Measurements from ENCODE around the gene ASCC2. TPM values are rescaled to one million over a fixed set of nuclear protein-coding genes. Genes with fewer than 3 reads are reported as not detected.

The ASCC2 gene
- total RNA-seq, 2 donors from 2014 or later = 44.2 to 45.5 TPM

DNA sequence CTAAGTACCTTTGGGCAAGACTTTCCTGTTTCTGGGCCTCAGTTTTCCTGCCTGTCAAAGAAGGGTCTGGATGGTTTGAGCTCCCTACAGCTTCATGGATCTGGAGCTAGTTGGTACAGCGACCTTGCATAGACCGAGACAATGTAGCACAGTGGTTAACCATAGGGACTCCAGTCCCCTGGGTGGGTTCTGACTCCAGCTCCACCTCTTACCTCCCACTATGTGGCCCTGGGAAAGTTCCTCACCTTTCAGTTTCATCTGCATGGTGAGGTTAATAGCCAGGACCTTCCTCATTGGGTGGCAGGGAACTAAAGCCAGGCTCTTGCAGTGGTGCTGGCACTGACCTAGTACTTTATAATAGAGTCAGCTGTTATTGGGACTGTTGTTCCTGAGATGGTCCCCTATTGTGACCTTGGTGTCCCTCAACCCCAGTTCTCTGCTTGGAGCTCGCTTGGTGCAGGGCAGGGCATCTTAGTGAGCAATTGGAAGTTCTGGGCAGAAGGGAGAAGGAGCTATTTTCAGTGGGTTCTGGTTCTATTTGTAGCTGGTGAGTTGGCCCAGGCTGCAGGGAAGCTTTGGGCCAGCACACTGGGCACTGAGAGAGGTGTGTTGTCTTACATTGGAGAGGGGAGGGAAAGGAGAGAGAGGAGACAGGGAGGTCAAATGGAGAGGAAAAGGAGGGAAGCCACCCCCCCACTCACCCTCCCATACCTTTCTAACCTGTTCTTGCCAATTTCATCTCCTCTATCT, 34.2 kb upstream of the ASCC2 start:
- no peaks in the 10 kb centered on the region for H3K9me3 Mint-ChIP-seq
- TF ChIP-seq, protein P1, sequence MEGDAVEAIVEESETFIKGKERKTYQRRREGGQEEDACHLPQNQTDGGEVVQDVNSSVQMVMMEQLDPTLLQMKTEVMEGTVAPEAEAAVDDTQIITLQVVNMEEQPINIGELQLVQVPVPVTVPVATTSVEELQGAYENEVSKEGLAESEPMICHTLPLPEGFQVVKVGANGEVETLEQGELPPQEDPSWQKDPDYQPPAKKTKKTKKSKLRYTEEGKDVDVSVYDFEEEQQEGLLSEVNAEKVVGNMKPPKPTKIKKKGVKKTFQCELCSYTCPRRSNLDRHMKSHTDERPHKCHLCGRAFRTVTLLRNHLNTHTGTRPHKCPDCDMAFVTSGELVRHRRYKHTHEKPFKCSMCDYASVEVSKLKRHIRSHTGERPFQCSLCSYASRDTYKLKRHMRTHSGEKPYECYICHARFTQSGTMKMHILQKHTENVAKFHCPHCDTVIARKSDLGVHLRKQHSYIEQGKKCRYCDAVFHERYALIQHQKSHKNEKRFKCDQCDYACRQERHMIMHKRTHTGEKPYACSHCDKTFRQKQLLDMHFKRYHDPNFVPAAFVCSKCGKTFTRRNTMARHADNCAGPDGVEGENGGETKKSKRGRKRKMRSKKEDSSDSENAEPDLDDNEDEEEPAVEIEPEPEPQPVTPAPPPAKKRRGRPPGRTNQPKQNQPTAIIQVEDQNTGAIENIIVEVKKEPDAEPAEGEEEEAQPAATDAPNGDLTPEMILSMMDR (conservative IDR thresholded peaks at IDR 0.05) = no peak
- Histone ChIP-seq H3K27ac (ENCODE audit: low read depth, low read length) (peak overlapping the region; percentile 64), H3K9ac (ENCODE audit: extremely low read depth, low read length, poor library complexity, severe bottlenecking) (no peak overlapping the region), H3K36me3 (ENCODE audit: control insufficient read depth, insufficient read depth, low read length) (no peaks in the 10 kb centered on the region), H3K4me1 (ENCODE audit: control insufficient read depth, insufficient read depth, low read length) (no peaks in the 10 kb centered on the region), H3K9me3 (ENCODE audit: control insufficient read depth, low read length) (no peaks in the 10 kb centered on the region), H3K27me3 (ENCODE audit: control insufficient read depth, insufficient read depth, low read length, poor library complexity, severe bottlenecking) (no peaks in the 10 kb centered on the region), H3K4me3 (ENCODE audit: low read length) (peak overlapping the region; percentile 43)
- 76 to 83% methylated on average over 2 to 3 of the region's 3 CpGs for WGBS, 2 experiments (ENCODE audit: insufficient coverage in 1 of 2, insufficient read length in 1 of 2)
- no peak overlapping the region for H3K27ac Mint-ChIP-seq
- peaks cover 15% of the 10 kb centered on the region for H3K4me1 Mint-ChIP-seq
- H3K27me3 Mint-ChIP-seq (ENCODE audit: insufficient read depth) = peaks cover 3% of the 10 kb centered on the region
- DNase-seq = peak; percentile 75
- H3K4me3 Mint-ChIP-seq = no peak overlapping the region
- no peaks in the 10 kb centered on the region for H3K36me3 Mint-ChIP-seq (ENCODE audit: low read depth)

- H3K27me3 ChIP-seq (ENCODE audit: control insufficient read depth, insufficient read depth, low read length, poor library complexity, severe bottlenecking) = no peaks in the 10 kb centered on the region
- no peaks in the 10 kb centered on the region for H3K4me1 ChIP-seq (ENCODE audit: control insufficient read depth, insufficient read depth, low read length)
- H3K9me3 ChIP-seq (ENCODE audit: control insufficient read depth, low read length) = no peaks in the 10 kb centered on the region
- H3K36me3 ChIP-seq (ENCODE audit: control insufficient read depth, insufficient read depth, low read length) = no peaks in the 10 kb centered on the region
- H3K27me3 Mint-ChIP-seq (ENCODE audit: insufficient read depth) = peaks cover 3% of the 10 kb centered on the region
- no peaks in the 10 kb centered on the region for H3K36me3 Mint-ChIP-seq (ENCODE audit: low read depth)
- peak; percentile 63 for DNase-seq
- no peak overlapping the region for H3K9ac ChIP-seq (ENCODE audit: extremely low read depth, low read length, poor library complexity, severe bottlenecking)
- no peaks in the 10 kb centered on the region for H3K9me3 Mint-ChIP-seq
- peaks cover 15% of the 10 kb centered on the region for H3K4me1 Mint-ChIP-seq
- peak overlapping the region; percentile 64 for H3K27ac ChIP-seq (ENCODE audit: low read depth, low read length)
- H3K4me3 Mint-ChIP-seq = no peak overlapping the region
- TF ChIP-seq, protein P1 (conservative IDR thresholded peaks at IDR 0.05) = no peak
- H3K27ac Mint-ChIP-seq = peak overlapping the region; percentile 73
- H3K4me3 ChIP-seq (ENCODE audit: low read length) = peak overlapping the region; percentile 43
- 43% methylated on average over 5 of the region's 5 CpGs; no CpG with 5 or more reads in 1 of the 2 experiments for WGBS, 2 experiments (ENCODE audit: insufficient coverage in 1 of 2, insufficient read length in 1 of 2)
Observed at GRCh38 chr22:29871684-29872083, 33.6 kb upstream of the ASCC2 start.

DNA sequence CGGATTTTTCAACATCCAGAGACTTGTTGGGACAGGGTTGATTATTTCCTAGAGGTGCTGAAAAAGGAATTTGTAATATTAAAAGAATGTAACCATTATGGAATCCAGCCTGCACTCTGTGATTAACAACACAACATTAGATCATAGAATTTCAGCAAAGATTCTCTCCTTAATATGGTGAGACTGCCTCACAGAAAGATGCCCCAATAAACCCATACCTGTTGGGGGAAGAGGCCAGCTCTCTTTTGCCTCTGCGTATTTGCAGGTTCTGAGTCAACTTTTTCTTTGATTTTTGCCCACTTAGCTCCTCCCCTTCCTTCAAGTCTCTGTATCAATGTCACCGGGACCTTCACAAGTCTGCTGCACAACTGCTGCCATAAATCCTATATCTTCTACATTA, 32.5 kb upstream of the ASCC2 start:
- H3K27ac ChIP-seq (ENCODE audit: low read depth, low read length) = no peak overlapping the region
- H3K27me3 ChIP-seq (ENCODE audit: control insufficient read depth, insufficient read depth, low read length, poor library complexity, severe bottlenecking) = no peaks in the 10 kb centered on the region
- no peak for DNase-seq
- H3K36me3 ChIP-seq (ENCODE audit: control insufficient read depth, insufficient read depth, low read length) = no peaks in the 10 kb centered on the region
- Mint-ChIP-seq H3K27ac (no peak overlapping the region), H3K27me3 (ENCODE audit: insufficient read depth) (peaks cover 3% of the 10 kb centered on the region), H3K36me3 (ENCODE audit: low read depth) (no peaks in the 10 kb centered on the region), H3K4me1 (peaks cover 15% of the 10 kb centered on the region), H3K4me3 (no peak overlapping the region), H3K9me3 (no peaks in the 10 kb centered on the region)
- no peaks in the 10 kb centered on the region for H3K9me3 ChIP-seq (ENCODE audit: control insufficient read depth, low read length)
- TF ChIP-seq, protein P1 (conservative IDR thresholded peaks at IDR 0.05) = no peak
- WGBS, 2 experiments (ENCODE audit: insufficient coverage in 1 of 2, insufficient read length in 1 of 2) = 88 to 91% methylated on average over 2 of the region's 3 CpGs
- no peak overlapping the region for H3K4me3 ChIP-seq (ENCODE audit: low read length)
- no peak overlapping the region for H3K9ac ChIP-seq (ENCODE audit: extremely low read depth, low read length, poor library complexity, severe bottlenecking)
- H3K4me1 ChIP-seq (ENCODE audit: control insufficient read depth, insufficient read depth, low read length) = no peaks in the 10 kb centered on the region
